K562 (cell line): ENCODE results near the gene SLC10A3. TPM values are rescaled to one million over a fixed set of nuclear protein-coding genes. Genes with fewer than 3 reads are reported as not detected.

Experiments used
- CAMTA2 ChIP-seq: fragments of 250-450 bp; sonication (Bioruptor Pico); conservative IDR thresholded peaks from 2 replicates; pipeline ENCODE4 v1.5.1; 2022
- CBX1 ChIP-seq: sonication (generic); IDR thresholded peaks from 2 replicates; pipeline ENCODE4 v1.6.1; 2016; ENCODE audit warnings: antibody characterized with exemption, low read depth, mild to moderate bottlenecking
- FOXP1 ChIP-seq: sonication (generic); formaldehyde crosslinking; IDR thresholded peaks from 2 replicates; pipeline ENCODE4 v1.8.0; 2022; ENCODE audit warnings: mild to moderate bottlenecking, missing genetic modification reagents
- HOXB6 ChIP-seq: fragments of 250-450 bp; sonication (Bioruptor Pico); IDR thresholded peaks from 2 replicates; pipeline ENCODE4 v1.5.1; 2022; ENCODE audit warnings: mild to moderate bottlenecking, borderline replicate concordance
- KDM5B ChIP-seq: fragments of 200-600 bp; sonication (generic); IDR thresholded peaks from 2 replicates; pipeline ENCODE4 v1.6.1; 2012; ENCODE audit warnings: low read depth, mild to moderate bottlenecking, moderate library complexity, low read length, control low read depth, inconsistent platforms; ENCODE audit not compliant: insufficient replicate concordance
- MBD1 ChIP-seq: fragments of 250-450 bp; sonication (Bioruptor Pico); IDR thresholded peaks from 2 replicates; pipeline ENCODE4 v1.8.0; 2022; ENCODE audit warnings: inconsistent platforms
- NCOA4 ChIP-seq: fragments of 450-650 bp; IDR thresholded peaks from 2 replicates; pipeline ENCODE4 v1.6.1; 2018; ENCODE audit warnings: mild to moderate bottlenecking; ENCODE audit not compliant: partially characterized antibody
- NFIX ChIP-seq: fragments of 250-450 bp; sonication (Bioruptor Pico); IDR thresholded peaks from 2 replicates; pipeline ENCODE4 v1.4.0; 2020; ENCODE audit warnings: low read depth, mild to moderate bottlenecking, moderate library complexity
- NFRKB ChIP-seq: fragments of 450-650 bp; IDR thresholded peaks from 2 replicates; pipeline ENCODE4 v1.6.1; 2016; ENCODE audit warnings: low read depth
- PHTF2 ChIP-seq: fragments of 250-450 bp; sonication (Bioruptor Pico); IDR thresholded peaks from 2 replicates; pipeline ENCODE4 v1.5.0; 2021; ENCODE audit warnings: mild to moderate bottlenecking
- PRDM10 ChIP-seq: fragments of 450-650 bp; IDR thresholded peaks from 2 replicates; pipeline ENCODE4 v1.6.1; 2018; ENCODE audit not compliant: partially characterized antibody
- SUPT5H ChIP-seq: fragments of 450-650 bp; IDR thresholded peaks from 2 replicates; pipeline ENCODE4 v1.6.1; 2016
- ZNF518B ChIP-seq: fragments of 250-450 bp; sonication (Bioruptor Pico); IDR thresholded peaks from 2 replicates; pipeline ENCODE4 v1.5.0; 2021; ENCODE audit warnings: mild to moderate bottlenecking, moderate library complexity
- polyA plus RNA-seq, 8 experiments: library from polyadenylated mRNA; depleted of rRNA in 4 of 8; stranded (reverse) in 5 of 8; unstranded in 3 of 8; fragments of >200 nt; fragmentation: Nextera tagmentation in 2 of 8; fragmentation: Illumina TruSeq in 1 of 8; extraction: Ambion mirVana in 2 of 8; extraction: Trizol in 1 of 8; gene quantifications; 2 replicates each; pipeline versions ENCODE4 v1.2.1 to v1.2.3, GENCODE V29; 2011 to 2014; ENCODE audit warnings: inconsistent platforms in 1 of 8, missing spikeins in 1 of 8
- total RNA-seq, 7 experiments: library from RNA; depleted of rRNA in 6 of 7; stranded (reverse); fragments of >200 nt in 6 of 7; fragmentation: Illumina TruSeq in 2 of 7; extraction: Trizol in 2 of 7; gene quantifications; 2 replicates each; pipeline versions ENCODE4 v1.2.1 to v1.2.3, GENCODE V29; 2011 to 2021; ENCODE audit warnings: low replicate concordance in 1 of 7
- TF ChIP-seq, protein P1 (sequence below): fragments of 250-450 bp; sonication (Bioruptor Pico); IDR thresholded peaks from 2 replicates; pipeline ENCODE4 v1.5.0; 2021
- TF ChIP-seq, protein P2 (sequence below): fragments of 450-650 bp; IDR thresholded peaks from 2 replicates; pipeline ENCODE4 v1.6.1; 2016; ENCODE audit warnings: low read depth, mild to moderate bottlenecking, moderate library complexity

Gene SLC10A3
- total and polyA plus RNA-seq, 9 of the 15 experiments (the other 6 are each of a cell fraction or from before 2014, with no cell fraction given) = 5.2 to 30.6 (median 16.7) TPM

DNA sequence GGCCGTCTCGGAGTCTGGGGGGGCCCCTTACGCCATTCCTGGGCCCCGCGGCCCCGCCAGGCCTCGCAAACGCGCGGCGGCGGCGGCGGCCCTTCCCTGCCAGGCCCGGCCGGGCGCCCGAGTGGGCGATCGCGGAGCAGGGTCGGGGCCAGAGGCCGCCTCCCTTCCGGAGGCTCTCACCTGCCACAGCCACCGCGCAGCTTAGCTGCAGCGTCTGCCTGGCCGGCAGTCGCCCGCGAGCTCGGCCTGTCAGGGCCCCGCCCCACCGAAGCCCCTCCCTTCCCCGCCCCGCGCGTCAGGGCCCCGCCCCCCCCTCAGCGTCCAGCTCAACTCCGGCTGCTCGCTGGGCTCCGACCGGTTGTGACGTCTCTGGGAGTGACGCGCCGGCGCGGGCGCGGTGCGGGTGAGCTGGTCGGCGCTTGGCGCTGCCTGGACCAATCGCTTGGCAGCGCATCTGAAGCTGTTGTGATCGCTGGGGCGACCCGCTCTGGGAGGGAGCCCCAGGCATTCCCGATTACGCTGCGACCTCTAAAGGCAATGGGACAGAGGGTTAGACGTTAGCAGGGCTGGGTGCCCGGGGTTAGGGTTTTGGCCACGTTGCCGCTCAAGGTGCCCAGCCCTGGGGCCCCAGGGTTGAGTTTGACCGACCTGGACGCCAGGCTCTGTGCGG lies at the start of gene SLC10A3 (continued):
- TF ChIP-seq NFIX (no peak), NFRKB (no peak), FOXP1 (CRISPR knock-in tag) (no peak), NCOA4 (no peak), CBX1 (no peak), PRDM10 (no peak), MBD1 (CRISPR knock-in tag) (no peak), HOXB6 (CRISPR knock-in tag) (no peak), CAMTA2 (CRISPR knock-in tag) (no peak), PHTF2 (CRISPR knock-in tag) (no peak), KDM5B (peak; percentile 83), SUPT5H (peak; percentile 78), ZNF518B (no peak)
- TF ChIP-seq, protein P1, sequence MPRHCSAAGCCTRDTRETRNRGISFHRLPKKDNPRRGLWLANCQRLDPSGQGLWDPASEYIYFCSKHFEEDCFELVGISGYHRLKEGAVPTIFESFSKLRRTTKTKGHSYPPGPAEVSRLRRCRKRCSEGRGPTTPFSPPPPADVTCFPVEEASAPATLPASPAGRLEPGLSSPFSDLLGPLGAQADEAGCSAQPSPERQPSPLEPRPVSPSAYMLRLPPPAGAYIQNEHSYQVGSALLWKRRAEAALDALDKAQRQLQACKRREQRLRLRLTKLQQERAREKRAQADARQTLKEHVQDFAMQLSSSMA (CRISPR knock-in tag) = no peak
- TF ChIP-seq, protein P2, sequence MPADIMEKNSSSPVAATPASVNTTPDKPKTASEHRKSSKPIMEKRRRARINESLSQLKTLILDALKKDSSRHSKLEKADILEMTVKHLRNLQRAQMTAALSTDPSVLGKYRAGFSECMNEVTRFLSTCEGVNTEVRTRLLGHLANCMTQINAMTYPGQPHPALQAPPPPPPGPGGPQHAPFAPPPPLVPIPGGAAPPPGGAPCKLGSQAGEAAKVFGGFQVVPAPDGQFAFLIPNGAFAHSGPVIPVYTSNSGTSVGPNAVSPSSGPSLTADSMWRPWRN = no peak
